Measurements from ENCODE around the gene GUK1. TPM values are rescaled to one million over a fixed set of nuclear protein-coding genes. Genes with fewer than 3 reads are reported as not detected.

GUK1 gene
- polyA plus RNA-seq, 1 donor from 2014 or later = 502 TPM

DNA sequence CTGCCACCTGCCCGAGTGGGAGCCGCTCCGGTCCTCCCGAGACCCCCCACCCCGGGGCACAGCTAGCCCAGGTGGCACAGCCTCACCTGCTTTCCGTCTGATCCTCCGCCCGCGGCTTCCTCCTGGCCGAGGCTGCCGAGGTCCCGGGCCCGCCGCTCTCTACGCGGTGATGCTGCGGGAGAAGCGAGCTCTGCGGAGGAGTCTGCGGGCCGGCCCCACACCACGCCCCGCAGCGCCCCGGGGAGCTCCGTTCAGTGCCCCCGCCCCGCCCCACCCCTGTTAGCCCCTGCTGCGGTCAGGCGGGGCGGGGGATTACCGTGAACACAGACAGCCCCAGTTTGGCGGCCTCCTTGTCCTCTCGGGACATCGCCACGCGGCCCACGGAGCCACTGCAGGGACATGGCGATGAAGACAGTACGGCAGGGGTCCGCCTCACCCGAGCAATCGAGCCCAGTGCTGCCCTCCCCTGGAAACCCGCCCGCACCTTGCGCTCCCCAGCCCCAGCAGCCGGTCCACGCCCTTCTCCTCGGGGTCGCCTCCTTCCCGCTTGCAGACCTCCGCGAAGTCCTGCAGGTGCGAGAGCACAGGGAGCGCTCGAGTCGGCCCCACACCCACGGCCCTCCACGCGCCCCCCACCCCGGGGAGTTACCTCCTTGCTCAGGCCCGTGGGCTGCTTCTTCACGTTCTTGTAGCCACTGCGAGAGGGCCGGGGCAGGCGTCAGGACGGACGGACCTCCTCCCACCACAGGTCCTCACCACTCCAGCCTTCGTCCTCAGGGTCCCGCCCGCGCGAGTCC is 37.9 kb upstream of the GUK1 start:
- Histone ChIP-seq H2AFZ (ENCODE audit: low read depth, low read length) (no peak overlapping the region), H3K36me3 (ENCODE audit: insufficient read depth, low read length) (no peaks in the 10 kb centered on the region), H3K79me2 (replicated peaks; ENCODE audit: insufficient read depth, low read length) (peaks cover 12% of the 10 kb centered on the region), H3K4me2 (ENCODE audit: low read length) (peak overlapping the region; percentile 62), H3K9ac (ENCODE audit: low read length) (peak overlapping the region; percentile 92), H3K27ac (ENCODE audit: low read length) (peak overlapping the region; percentile 89), H3F3A (ENCODE audit: insufficient read depth, low read length, poor library complexity, severe bottlenecking) (no peaks in the 10 kb centered on the region), H3K9me3 (ENCODE audit: low read length) (no peaks in the 10 kb centered on the region), H4K20me1 (ENCODE audit: insufficient read depth) (no peaks in the 10 kb centered on the region), H3K4me3 (ENCODE audit: low read length) (peak overlapping the region; percentile 85), H3K27me3 (ENCODE audit: insufficient read depth, low read depth, low read length) (no peaks in the 10 kb centered on the region), H3K9me2 (ENCODE audit: insufficient read depth, low read length) (no peaks in the 10 kb centered on the region)
- TF ChIP-seq EZH2 (IDR thresholded peaks at IDR 0.05; ENCODE audit: borderline replicate concordance, insufficient read depth, low read length, poor library complexity, severe bottlenecking) (no peak), POLR2AphosphoS5 (IDR thresholded peaks at IDR 0.05) (no peak), MXI1 (conservative IDR thresholded peaks at IDR 0.05; ENCODE audit: poor library complexity, severe bottlenecking) (no peak), SMC3 (conservative IDR thresholded peaks at IDR 0.05; ENCODE audit: poor library complexity) (peak; percentile 24)
- TF ChIP-seq, protein P1, sequence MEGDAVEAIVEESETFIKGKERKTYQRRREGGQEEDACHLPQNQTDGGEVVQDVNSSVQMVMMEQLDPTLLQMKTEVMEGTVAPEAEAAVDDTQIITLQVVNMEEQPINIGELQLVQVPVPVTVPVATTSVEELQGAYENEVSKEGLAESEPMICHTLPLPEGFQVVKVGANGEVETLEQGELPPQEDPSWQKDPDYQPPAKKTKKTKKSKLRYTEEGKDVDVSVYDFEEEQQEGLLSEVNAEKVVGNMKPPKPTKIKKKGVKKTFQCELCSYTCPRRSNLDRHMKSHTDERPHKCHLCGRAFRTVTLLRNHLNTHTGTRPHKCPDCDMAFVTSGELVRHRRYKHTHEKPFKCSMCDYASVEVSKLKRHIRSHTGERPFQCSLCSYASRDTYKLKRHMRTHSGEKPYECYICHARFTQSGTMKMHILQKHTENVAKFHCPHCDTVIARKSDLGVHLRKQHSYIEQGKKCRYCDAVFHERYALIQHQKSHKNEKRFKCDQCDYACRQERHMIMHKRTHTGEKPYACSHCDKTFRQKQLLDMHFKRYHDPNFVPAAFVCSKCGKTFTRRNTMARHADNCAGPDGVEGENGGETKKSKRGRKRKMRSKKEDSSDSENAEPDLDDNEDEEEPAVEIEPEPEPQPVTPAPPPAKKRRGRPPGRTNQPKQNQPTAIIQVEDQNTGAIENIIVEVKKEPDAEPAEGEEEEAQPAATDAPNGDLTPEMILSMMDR (IDR thresholded peaks at IDR 0.05; ENCODE audit: poor library complexity, severe bottlenecking) = peak; percentile 30
- TF ChIP-seq, protein P2, sequence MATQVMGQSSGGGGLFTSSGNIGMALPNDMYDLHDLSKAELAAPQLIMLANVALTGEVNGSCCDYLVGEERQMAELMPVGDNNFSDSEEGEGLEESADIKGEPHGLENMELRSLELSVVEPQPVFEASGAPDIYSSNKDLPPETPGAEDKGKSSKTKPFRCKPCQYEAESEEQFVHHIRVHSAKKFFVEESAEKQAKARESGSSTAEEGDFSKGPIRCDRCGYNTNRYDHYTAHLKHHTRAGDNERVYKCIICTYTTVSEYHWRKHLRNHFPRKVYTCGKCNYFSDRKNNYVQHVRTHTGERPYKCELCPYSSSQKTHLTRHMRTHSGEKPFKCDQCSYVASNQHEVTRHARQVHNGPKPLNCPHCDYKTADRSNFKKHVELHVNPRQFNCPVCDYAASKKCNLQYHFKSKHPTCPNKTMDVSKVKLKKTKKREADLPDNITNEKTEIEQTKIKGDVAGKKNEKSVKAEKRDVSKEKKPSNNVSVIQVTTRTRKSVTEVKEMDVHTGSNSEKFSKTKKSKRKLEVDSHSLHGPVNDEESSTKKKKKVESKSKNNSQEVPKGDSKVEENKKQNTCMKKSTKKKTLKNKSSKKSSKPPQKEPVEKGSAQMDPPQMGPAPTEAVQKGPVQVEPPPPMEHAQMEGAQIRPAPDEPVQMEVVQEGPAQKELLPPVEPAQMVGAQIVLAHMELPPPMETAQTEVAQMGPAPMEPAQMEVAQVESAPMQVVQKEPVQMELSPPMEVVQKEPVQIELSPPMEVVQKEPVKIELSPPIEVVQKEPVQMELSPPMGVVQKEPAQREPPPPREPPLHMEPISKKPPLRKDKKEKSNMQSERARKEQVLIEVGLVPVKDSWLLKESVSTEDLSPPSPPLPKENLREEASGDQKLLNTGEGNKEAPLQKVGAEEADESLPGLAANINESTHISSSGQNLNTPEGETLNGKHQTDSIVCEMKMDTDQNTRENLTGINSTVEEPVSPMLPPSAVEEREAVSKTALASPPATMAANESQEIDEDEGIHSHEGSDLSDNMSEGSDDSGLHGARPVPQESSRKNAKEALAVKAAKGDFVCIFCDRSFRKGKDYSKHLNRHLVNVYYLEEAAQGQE (IDR thresholded peaks at IDR 0.05; ENCODE audit: borderline replicate concordance) = no peak

DNA sequence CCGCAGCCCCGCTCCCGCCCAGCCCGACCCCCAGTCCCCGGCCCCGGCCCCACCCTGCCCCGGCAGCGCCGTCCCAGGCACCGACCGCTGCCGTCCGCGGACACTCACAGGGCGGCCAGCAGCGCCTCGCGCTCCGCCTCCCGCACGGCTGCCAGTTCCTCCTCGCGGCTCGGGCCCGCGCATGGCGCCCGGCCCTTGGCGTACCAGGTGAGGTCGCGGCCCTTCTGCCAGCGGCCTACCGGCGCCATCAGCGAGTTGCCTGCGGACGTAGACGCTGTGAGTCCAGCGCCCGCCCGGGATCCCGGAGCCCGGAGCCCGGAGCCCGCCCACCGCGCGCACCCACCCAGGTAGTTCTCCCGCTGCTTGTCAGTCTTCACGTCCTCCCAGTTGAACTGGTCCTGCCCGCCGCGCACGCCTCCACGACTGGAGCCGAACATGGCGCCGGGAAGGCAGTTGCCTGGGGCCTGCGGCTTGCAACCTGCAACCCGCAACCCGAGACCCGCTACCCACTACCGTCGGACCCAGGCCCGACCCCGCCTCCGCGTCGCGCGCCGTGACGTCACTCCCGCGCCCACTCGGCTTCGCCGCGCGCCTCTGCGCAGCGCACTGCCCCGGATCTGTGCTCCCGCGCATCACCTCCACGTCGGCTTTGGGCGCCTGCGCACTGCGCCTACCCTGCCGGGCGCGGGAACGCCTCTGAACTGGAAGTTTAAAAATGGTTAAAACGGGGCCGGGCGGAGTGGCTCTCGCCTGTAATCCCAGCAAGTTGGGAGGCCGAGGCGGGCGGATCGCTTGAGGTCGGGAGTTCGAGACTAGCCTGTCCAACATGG is 37.1 kb upstream of the GUK1 start, which contains the start of gene C1orf35:
C1orf35 (minus strand) TSS at position 535 of the 830 bp plus-strand sequence; CDS start at position 437, 98 bp downstream.
- Histone ChIP-seq H2AFZ (ENCODE audit: low read depth, low read length) (peak within 1 kb of the TSS; percentile 51), H3K27me3 (ENCODE audit: insufficient read depth, low read depth, low read length) (no peaks in the 10 kb centered on the region), H3K9me2 (ENCODE audit: insufficient read depth, low read length) (no peaks in the 10 kb centered on the region), H3K4me2 (ENCODE audit: low read length) (peak within 1 kb of the TSS; percentile 62), H3K9me3 (ENCODE audit: low read length) (no peaks in the 10 kb centered on the region), H3F3A (ENCODE audit: insufficient read depth, low read length, poor library complexity, severe bottlenecking) (no peaks in the 10 kb centered on the region), H3K36me3 (ENCODE audit: insufficient read depth, low read length) (no peaks in the 10 kb centered on the region), H3K9ac (ENCODE audit: low read length) (peak within 1 kb of the TSS; percentile 92), H3K79me2 (replicated peaks; ENCODE audit: insufficient read depth, low read length) (peaks cover 13% of the 10 kb centered on the region), H3K4me3 (ENCODE audit: low read length) (peak within 1 kb of the TSS; percentile 85), H4K20me1 (ENCODE audit: insufficient read depth) (no peaks in the 10 kb centered on the region), H3K27ac (ENCODE audit: low read length) (peak within 1 kb of the TSS; percentile 89)
- TF ChIP-seq, protein P1 (IDR thresholded peaks at IDR 0.05; ENCODE audit: poor library complexity, severe bottlenecking) = no peak
- TF ChIP-seq SMC3 (conservative IDR thresholded peaks at IDR 0.05; ENCODE audit: poor library complexity) (peak; percentile 24), EZH2 (IDR thresholded peaks at IDR 0.05; ENCODE audit: borderline replicate concordance, insufficient read depth, low read length, poor library complexity, severe bottlenecking) (no peak), EP300 (conservative IDR thresholded peaks at IDR 0.05; ENCODE audit: poor library complexity, severe bottlenecking) (peak; percentile 77), TAF1 (IDR thresholded peaks at IDR 0.05; ENCODE audit: low read depth) (peak; percentile 80), MXI1 (conservative IDR thresholded peaks at IDR 0.05; ENCODE audit: poor library complexity, severe bottlenecking) (peak; percentile 88), RAD21 (conservative IDR thresholded peaks at IDR 0.05) (peak; percentile 31), POLR2AphosphoS5 (IDR thresholded peaks at IDR 0.05) (peak; percentile 96)
- TF ChIP-seq, protein P2 (IDR thresholded peaks at IDR 0.05; ENCODE audit: borderline replicate concordance) = peak; percentile 39
